HG03159 (cell line): Measurements from ENCODE around the gene UGT1A1.
A peak's percentile ranks its signal among the peaks of the same experiment; 100 is the strongest.

ENCODE experiments used
- ATAC-seq: cut with Tn5 transposase; IDR thresholded peaks from one replicate; pipeline ENCODE4 v1.9.1; 2021; ENCODE audit warnings: mild to moderate bottlenecking, moderate library complexity; ENCODE audit not compliant: unreplicated experiment

The UGT1A1 gene

DNA sequence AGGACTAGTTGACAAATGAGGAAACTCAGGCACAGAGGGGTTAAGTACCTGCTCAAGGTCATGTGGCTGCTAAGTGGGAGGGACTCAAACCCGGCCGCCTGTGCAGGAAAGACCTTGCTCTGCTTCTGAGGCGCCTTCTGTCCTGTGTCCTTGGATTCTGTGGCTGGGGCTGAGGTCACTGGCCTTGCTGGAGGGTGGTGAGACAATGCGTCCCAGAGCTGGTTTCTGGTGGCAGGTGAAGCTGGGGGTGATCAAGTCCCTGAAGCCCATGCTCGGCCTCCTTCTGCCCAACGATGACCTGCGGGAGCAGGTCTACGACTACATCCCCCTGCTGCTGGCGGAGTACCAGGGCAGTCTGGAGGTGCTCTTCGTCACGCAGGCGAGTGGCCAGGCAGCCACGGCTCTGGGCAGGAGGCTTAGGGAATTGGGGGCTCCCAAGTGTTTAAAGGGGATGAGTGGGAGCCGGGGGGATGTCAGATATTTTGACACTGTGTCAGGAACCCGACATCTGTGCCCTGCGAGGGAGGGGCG lies 34.1 kb downstream of the UGT1A1 start:
- no peak for ATAC-seq

DNA sequence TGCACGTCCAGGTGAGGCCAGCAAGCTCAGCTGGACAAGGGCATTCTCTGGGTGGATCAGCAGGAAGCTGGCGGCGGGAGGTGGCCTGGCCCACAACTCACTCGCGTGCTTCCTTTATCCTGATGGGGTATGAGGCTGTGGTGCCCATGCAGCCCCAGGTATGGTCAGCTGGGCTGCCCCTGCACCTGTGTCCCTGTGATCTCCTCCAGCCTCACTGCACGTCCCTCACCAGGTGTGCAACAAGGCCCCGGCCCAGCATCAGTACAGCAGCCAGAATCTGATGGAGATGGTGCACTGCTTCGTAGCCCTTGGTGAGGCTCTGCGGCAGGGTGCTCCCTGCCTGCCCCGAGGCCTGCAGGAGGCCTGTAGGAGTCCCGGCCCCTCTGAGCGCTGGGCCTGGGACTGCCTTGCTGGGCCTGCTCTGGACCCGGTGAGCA lies 35.7 kb downstream of the UGT1A1 start:
- no peak for ATAC-seq

DNA sequence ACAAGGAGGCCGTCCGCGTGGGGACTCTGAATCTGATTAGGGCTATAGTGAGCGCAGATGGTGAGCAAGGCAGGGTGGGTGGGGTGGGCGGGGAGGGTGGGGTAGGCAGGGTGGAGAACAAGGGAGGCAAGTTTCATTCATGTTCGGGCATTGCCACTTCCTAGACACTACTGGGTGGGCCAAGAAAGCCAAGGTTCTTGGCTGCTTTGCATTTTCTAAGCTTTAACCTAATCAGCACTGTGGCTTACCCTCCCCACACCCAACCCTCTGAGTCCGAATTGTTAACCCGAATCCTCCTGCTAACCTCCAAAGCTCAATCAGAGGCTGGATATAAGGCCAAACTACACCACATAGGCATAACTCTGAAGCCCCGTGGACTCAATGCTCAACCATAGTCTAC lies 36.2 kb downstream of the UGT1A1 start:
- ATAC-seq, result no peak

DNA sequence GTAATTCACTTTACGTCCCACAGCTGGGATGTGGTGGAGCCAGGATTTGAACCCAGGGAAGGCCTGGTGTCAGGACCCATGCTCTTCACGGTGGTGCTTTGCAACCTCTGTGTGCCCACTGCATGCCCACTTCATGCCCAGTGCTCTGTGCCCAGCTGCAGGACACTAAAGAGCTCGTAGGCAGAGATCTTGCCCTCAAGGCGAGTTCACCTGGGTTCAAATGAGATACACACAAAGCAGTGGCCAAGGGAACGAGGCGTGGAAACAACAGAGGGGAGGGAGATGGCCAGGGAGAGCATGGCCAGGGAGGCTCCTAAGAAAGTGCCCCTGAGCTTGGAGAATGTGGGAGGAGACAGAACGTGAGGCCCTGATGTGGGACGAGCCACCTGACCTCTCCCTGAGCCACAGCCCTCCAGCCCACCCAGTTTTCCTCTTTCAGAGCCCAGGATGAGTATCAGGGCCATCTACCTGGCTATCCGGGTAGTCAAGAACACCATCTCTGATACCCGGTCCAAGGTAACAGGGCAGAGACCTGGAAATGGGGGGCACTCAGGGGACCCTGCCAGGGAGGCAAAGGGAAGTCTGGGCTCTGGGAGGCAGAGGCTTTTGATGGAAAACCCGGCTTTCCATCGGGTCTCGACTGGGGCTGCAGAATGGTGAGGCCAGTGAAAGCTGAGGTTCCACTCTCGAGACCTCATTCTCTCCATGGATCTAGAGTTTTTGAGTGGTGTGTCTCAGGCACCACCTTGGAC lies 38.4 kb downstream of the UGT1A1 start:
- ATAC-seq, result no peak

DNA sequence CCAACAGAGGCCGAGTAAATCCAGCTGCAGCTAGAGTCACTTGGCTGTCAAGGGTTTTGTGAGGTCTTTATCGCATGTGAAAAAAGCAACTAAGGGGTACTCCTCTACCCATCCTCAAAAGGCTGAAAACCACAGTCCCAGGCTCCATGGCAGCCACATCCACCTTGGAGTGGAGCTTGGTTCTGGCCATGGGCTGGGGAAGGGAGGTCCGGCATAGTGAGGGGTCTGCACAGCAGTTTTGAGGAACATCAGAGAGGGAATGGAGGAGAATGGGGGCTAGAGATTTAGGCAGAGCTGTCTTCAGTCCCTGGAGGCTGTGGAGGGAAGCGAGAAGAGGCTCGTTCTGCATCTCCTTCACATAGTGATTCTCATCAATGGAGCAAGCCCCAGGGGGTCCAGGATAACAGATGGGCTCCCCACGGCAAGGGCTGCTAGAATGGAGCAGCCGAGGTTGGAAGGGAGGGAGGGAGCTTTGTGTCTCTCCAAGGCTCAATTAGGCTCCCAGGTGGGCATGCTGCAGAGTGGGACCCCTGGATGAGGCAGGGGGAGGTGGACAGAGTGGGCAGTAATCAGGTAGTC lies 39.1 kb downstream of the UGT1A1 start:
- no peak for ATAC-seq

DNA sequence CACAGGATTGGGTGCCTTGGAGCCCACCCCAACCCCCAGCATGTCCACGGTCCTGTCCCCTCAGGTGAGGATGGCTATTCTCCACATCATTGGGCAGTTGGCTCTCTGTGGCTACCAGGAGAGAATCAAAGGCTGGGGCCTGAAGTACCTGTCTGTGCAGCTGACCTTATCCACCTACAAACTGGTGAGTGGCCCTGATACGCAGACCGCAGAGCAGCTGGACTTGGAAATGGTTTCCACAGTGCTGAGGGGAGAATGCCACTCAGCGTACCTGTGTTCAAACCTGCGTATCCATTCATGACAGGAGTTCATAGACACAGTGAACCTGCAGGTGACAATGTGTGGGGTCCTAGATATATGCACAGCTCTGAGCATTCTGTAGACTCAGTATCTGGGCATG lies 39.6 kb downstream of the UGT1A1 start:
- ATAC-seq, result no peak

DNA sequence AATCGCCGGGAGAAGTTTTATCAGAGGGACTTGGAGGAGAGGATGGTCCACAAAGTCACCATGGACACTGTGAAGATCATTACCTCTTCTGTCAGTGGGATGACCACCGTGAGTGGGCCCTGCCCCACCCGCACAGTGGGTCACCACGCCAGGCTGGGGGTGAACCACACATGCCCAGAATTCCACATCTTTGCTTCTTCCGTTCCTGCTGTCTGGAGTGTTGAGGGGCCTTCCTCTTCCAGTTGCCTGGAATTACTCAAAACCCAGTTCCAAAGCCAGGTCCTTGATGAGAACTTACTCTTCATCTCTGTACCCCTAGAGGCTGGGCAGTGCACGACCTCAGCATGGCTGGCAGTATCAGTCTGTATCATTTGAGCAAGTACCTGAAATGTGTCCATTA lies 40.1 kb downstream of the UGT1A1 start:
- ATAC-seq, result no peak

DNA sequence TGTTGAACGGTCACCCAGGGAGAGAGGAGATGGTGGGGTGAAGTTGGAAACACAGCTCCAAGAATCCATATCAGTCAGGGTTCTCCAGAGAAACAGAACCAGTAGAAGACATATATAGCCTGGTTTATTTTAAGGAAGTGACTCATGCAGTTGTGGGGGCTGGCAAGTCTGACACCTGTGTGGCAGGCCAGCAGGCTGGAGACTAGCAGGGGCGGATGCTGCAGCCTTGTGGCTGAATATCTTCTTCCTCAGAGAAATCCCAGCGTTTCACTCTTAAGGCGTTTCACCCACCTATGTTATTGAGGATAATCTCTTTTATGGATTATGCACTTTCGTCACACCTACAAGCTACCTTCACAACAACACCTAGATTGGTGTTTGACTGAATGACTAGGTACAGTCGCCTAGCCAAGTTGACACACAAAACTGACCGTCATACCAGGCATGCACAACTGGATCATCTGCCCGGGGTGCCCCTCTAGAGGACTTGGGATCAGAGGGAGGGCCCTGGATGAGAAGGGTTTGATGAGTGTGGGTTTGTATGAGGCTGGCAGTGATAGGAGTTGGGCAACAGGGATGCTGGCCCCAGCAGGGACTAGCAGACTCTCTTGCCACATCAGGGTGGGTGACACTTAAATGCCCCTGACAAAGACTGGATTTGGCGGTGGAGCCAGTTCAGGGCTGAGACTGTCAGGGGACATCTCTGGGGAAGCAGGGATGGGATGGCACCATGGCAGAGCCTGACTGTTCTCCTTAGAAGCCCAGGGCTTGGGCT lies 41.5 kb downstream of the UGT1A1 start:
- peak; percentile 50 for ATAC-seq

DNA sequence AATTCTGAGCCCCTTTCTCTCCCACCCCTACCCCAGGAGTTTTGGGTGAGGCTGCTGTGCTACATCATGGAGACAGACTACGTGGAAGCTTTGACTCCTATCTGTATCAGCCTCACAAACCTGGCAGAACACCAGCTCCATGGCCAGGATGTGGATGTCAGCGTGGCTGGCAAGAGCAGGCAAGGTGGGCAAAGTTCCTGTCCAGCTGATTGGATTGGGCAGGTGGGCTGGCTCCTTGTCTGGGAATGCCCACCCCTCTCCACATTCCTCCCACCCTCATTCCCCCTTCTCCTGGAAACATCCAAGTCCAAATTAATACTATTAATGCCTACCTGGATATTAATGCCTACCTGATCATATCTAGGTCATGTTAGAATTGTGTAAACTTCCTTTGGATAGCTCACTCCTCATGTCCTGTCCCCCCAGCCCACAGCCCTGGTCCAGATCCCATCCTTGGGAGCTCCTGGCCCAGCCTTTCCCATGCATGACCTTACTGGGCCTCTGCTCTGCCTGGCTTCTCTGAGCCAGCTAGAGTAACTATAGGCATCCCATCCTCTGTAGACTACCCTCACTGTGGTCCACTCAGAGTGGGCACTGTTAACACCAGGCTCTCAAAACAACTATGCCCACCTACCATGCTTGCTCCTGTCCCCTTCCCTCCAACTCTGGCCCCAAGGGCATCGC lies 42.2 kb downstream of the UGT1A1 start:
- ATAC-seq, result no peak

DNA sequence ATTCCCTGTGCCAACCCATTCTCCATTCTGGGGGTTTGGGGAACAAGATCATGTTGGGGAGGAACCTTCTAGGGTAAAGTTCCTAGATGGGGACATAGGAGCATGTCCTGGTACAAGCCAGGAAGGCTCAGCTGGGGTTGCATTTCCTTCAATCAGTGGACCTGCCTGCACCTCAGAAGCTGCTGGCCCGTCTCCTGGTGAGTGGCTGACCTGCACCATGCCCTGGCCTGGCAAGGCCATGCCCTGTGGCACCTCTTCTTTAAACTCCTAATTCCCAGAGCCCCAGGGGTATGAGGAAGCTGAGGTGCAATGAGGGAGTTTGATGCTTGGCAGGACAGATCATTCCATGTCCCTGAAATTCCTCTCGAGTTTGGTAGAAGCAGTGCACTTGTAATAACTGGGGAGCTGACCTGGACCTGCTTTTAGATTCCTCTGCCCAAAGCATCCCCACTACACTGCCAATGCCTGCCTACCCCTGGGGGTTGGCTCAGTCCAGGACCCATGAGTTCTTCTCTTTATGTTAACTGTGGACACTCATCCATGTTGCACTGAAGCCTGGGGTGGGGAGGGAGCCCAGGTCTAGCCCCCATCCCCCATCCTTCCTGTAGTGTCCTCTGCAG lies 43.3 kb downstream of the UGT1A1 start:
- ATAC-seq, result no peak

DNA sequence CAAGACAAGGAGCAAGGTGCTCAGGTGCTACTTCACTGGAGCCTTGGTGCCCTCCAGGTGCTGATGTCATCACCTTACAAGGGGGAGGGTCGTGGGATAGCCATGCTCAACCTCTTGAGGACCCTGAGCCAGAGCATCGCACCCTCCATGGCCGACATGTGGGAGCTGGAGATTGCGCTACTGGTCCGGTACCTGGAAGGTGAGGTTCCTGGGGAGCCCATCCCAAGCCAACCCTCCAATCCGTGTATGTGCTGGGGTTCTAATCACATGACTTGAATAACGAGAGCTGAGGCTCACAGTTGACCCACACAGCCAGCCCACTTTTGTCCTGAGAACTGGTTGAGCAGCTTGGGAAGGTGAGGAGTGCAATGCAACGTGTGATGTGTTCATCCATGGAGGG lies 43.9 kb downstream of the UGT1A1 start:
- no peak for ATAC-seq

DNA sequence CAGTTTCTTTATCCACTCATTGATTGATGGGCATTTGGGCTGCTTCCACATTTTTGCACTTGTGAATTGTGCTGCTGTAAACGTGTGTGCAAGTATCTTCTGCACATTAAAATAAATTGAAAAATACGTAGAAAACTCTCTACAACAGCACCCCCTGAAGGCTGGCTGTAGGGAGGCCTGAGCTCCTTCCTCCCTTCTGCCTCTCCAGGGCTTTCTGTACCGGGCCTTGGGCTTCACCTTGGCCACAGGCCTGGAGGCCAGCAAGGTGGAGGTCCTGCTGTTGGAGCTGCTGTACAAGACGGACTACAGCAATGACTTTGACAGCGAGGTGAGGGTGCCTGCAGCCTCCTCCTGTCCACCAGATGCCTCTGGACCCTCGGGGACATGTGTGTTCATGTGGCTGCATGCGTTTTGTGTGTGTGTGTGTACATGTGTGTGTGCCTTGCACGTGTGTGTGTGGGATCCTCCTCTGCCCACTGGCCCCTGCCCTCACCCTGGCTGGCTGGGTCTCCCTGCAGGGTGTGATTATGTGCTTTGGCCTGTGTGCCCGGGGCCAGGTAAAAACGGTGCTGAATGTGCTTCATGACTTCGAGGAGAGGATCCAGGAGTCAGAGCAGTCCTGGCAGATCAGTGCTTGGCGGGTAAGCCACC lies 47.3 kb downstream of the UGT1A1 start:
- no peak for ATAC-seq

DNA sequence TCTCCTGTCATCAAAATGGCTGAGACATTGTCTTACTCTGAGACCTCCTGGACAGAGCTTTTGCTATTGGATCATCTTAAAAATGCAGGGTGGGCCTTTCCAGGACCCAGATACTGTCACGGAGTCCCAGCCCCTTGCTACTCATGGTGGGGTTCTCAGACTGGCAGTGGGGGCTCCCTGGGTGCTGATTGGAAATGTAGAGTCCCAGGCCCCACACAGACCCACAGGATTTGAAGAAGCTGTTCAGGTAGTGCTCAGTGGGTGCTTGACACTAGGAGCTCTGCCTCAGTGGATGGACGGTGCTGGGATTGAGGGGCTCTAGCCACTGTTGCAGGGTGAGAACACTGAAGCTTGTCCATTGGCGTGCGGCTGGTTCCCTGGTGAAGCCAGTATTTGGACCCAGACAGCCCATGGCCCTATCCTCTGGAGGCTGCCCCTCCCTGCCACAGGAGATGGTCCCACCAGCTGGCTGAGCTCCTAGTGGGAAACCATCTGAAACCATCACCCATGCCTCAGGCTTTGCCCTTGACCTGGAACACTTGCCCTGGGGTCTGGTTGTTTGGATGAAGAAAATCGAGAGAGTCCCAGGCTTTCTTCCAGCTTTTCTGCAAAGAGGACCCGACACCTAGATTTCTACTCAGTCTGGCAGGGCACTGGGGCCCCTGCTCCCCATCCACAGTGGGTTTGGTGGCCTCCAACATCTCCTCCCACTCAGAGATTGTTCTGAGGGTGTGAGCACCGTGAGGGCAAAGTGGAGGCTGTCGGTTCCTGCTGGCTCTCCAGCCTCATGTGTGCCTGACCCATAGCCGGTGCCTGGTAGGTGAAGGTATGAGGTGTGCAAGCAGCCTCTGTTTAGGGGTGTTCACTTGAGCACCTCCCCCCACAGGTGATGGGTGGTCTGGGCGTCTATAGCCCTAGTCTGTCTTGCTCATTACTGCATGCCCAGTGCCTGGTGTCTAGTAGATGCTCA lies 48.2 kb downstream of the UGT1A1 start:
- ATAC-seq, result no peak

DNA sequence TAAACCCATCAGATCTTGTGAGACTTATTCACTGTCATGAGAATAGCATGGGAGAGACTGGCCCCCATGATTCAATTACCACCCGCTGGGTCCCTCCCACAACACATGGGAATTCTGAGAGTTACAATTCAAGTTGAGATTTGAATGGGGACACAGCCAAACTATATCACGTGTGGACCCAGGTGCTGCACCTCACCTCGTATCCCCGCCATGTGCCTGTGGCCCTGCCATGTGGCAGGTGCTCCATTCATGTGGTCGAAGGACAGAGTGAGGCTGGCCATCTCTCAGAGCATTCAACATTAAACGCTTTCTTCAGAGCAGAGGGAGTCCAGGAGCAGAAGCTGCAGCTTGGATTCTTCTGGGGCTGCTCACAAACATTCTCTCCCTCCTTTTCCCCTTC lies 50.3 kb downstream of the UGT1A1 start:
- no peak for ATAC-seq

DNA sequence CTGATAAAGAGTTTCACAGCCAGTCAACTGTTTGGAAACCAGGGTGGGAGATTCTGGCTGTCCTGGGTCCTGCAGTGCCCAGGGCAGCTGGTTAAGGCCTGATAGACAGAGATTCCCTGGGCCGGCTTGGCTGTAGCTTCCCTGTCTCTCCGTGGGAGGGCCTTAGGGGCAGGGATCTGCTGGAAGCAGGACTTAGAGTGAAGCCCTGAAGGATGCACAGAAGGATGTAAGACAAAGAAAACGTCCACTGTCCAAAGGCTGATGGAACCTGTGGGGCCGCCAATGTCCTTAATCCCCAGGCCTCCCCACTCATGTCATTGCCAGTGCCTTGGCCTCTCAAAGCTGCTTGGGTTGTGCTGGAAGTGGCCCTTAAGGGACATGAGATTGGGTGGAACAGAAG lies 51.0 kb downstream of the UGT1A1 start:
- ATAC-seq, result no peak

DNA sequence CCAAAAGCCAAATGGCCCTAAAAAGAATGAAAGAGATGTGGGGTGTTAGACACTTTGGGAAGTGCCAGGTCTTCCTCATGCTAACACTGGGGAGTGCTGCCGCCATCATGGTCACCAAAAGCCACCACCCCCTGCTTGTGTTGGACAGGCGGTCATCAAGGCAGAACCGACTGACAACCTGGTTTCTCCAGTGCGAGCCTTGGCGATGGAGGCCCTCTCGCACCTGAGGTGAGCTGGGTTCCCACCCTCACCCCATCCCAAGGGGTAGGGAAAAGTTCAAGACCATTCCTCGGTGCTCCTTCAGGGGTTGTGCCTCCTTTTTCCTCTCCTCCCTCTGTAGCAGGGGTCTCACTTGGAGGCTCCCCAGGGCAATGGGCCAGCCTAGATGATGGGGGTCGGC lies 51.7 kb downstream of the UGT1A1 start:
- no peak for ATAC-seq

DNA sequence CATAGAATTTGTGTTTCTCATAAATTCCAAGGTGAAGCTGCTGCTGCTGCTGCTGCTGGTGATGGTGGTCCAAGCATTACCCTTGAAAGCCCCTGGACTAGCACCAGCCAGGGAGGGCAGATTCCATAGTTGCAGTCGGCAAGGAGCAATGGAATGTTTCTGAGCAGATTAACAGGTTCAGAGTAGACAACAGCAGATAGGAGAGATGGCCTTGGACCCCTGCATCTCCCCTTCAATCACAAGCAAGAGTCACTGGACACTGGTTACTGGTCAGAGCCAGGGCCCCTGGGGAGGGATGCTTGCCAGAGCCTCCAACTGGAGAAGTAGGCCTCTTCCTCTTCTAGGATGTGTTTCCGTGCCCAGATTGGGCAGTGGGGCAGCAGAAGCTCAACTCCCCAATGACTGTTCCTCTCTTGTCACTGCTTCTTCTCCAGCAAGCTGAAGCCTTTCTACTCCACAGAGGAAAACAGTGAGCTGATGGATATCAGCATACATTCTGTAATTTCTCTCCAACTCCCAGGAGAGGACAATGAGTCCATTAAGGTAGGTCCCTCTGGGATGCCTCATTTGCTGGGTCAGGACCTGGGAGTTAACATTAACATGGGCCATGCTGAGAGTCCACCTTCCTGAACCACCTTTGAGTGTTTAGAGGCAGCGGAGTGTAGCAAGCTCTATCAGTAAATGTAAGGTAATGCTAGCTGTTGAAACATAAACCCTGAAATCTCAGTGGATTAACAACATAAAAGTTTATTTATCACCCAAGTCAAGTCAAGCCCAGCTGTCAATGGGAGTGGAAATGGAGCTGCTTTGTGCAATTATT lies 53.4 kb downstream of the UGT1A1 start:
- no peak for ATAC-seq
